Activated CD4-positive, alpha-beta memory T cell treated with anti-CD3 and anti-CD28 coated beads for 36 hours (primary cell): ENCODE results near the gene PPFIA2. TPM values are rescaled to one million over a fixed set of nuclear protein-coding genes. Genes with fewer than 3 reads are reported as not detected.

Source experiments
- CTCF ChIA-PET: fragments of 350-600 bp; sonication (Branson Sonifier 250); formaldehyde crosslinking; loops from one replicate; lab custom pipeline; 2021; ENCODE audit warnings: antibody characterized with exemption, inconsistent platforms; lab: Charles Lee
- POLR2A ChIA-PET: fragments of 350-600 bp; sonication (Branson Sonifier 250); formaldehyde crosslinking; loops from one replicate; lab custom pipeline; 2021; ENCODE audit warnings: antibody characterized with exemption; lab: Charles Lee
- DNase-seq: peaks from one replicate; pipeline ENCODE4 v3.0.0-alpha.2; 2020
- H3K27ac Mint-ChIP-seq: one replicate; pipeline ENCODE4 v1.8.0; 2021; ENCODE audit warnings: mixed read lengths
- H3K27me3 Mint-ChIP-seq: one replicate; pipeline ENCODE4 v1.8.0; 2021; ENCODE audit warnings: mixed read lengths
- H3K36me3 Mint-ChIP-seq: one replicate; pipeline ENCODE4 v1.8.0; 2021; ENCODE audit warnings: mixed read lengths
- H3K4me1 Mint-ChIP-seq: one replicate; pipeline ENCODE4 v1.8.0; 2021; ENCODE audit warnings: low read depth, mixed read lengths
- H3K4me3 Mint-ChIP-seq: one replicate; pipeline ENCODE4 v1.8.0; 2021; ENCODE audit warnings: mild to moderate bottlenecking, mixed read lengths
- H3K9me3 Mint-ChIP-seq: one replicate; pipeline ENCODE4 v1.8.0; 2021; ENCODE audit warnings: mixed read lengths
- intact Hi-C: fragments of 100-400 bp; cut with micrococcal nuclease; formaldehyde crosslinking; loops from one replicate; pipeline ENCODE4 v1.15.1; 2023
- total RNA-seq, 2 experiments: library from RNA; stranded (reverse); gene quantifications; one replicate each; pipeline ENCODE4 v1.2.3, GENCODE V29; 2021

Gene PPFIA2
- total RNA-seq, 2 experiments from 2014 or later: not detected

- ChIA-PET POLR2A (no interaction called here), CTCF (no interaction called here)
- H3K9me3 Mint-ChIP-seq: no peaks in the 10 kb centered on the region
- H3K27ac Mint-ChIP-seq: no peak overlapping the region
- no peaks in the 10 kb centered on the region for H3K4me1 Mint-ChIP-seq
- no peak overlapping the region for H3K4me3 Mint-ChIP-seq
- DNase-seq: no peak
- no peaks in the 10 kb centered on the region for H3K27me3 Mint-ChIP-seq
- no peaks in the 10 kb centered on the region for H3K36me3 Mint-ChIP-seq
- intact Hi-C loops: no loop called here
Measured at GRCh38 chr12:81539279-81539678, 219.9 kb downstream of the PPFIA2 start.

- Mint-ChIP-seq H3K27ac (no peak overlapping the region), H3K9me3 (no peaks in the 10 kb centered on the region), H3K27me3 (no peaks in the 10 kb centered on the region), H3K4me1 (no peaks in the 10 kb centered on the region), H3K4me3 (no peak overlapping the region), H3K36me3 (no peaks in the 10 kb centered on the region)
- intact Hi-C loops: no loop called here
- CTCF ChIA-PET: interaction anchor here (0.6 kb wide), 1 partner anchor 71 kb away, joined by 3 read pairs; no protein-coding TSS in a partner anchor
- no peak for DNase-seq
- POLR2A ChIA-PET: no interaction called here
Measured at GRCh38 chr12:81533054-81533453, 226.1 kb downstream of the PPFIA2 start.

GRCh38 chr12:81530352-81530751 is 228.8 kb downstream of the PPFIA2 start:
- CTCF ChIA-PET: no interaction called here
- H3K27me3 Mint-ChIP-seq: no peaks in the 10 kb centered on the region
- POLR2A ChIA-PET: no interaction called here
- intact Hi-C loops: no loop called here
- no peaks in the 10 kb centered on the region for H3K9me3 Mint-ChIP-seq
- no peaks in the 10 kb centered on the region for H3K4me1 Mint-ChIP-seq
- no peak overlapping the region for H3K27ac Mint-ChIP-seq
- H3K36me3 Mint-ChIP-seq: no peaks in the 10 kb centered on the region
- no peak for DNase-seq
- no peak overlapping the region for H3K4me3 Mint-ChIP-seq

GRCh38 chr12:81520064-81520945 is 238.8 kb downstream of the PPFIA2 start:
- Mint-ChIP-seq H3K36me3 (no peaks in the 10 kb centered on the region), H3K4me3 (no peak overlapping the region), H3K9me3 (peaks cover 2% of the 10 kb centered on the region), H3K4me1 (peaks cover 6% of the 10 kb centered on the region), H3K27me3 (no peaks in the 10 kb centered on the region), H3K27ac (no peak overlapping the region)
- ChIA-PET POLR2A (no interaction called here), CTCF (no interaction called here)
- DNase-seq: no peak
- intact Hi-C loops: no loop called here

- intact Hi-C loops: no loop called here
- ChIA-PET POLR2A (no interaction called here), CTCF (no interaction called here)
- H3K27ac Mint-ChIP-seq: no peak overlapping the region
- DNase-seq: no peak
- H3K4me1 Mint-ChIP-seq: peaks cover 6% of the 10 kb centered on the region
- no peak overlapping the region for H3K4me3 Mint-ChIP-seq
- H3K9me3 Mint-ChIP-seq: peaks cover 2% of the 10 kb centered on the region
- H3K27me3 Mint-ChIP-seq: no peaks in the 10 kb centered on the region
- H3K36me3 Mint-ChIP-seq: no peaks in the 10 kb centered on the region
Measured at GRCh38 chr12:81518638-81519037, 240.5 kb downstream of the PPFIA2 start.

GRCh38 chr12:81517296-81517695 is 241.9 kb downstream of the PPFIA2 start:
- Mint-ChIP-seq H3K4me1 (peaks cover 6% of the 10 kb centered on the region), H3K9me3 (peaks cover 2% of the 10 kb centered on the region), H3K4me3 (no peak overlapping the region), H3K27ac (no peak overlapping the region), H3K27me3 (no peaks in the 10 kb centered on the region), H3K36me3 (no peaks in the 10 kb centered on the region)
- intact Hi-C loops: no loop called here
- CTCF ChIA-PET: no interaction called here
- DNase-seq: no peak
- POLR2A ChIA-PET: no interaction called here

GRCh38 chr12:81502912-81503695 is 256.0 kb downstream of the PPFIA2 start:
- DNase-seq: no peak
- intact Hi-C loops: no loop called here
- CTCF ChIA-PET: no interaction called here
- no peaks in the 10 kb centered on the region for H3K9me3 Mint-ChIP-seq
- POLR2A ChIA-PET: no interaction called here
- no peak overlapping the region for H3K27ac Mint-ChIP-seq
- no peaks in the 10 kb centered on the region for H3K4me1 Mint-ChIP-seq
- no peak overlapping the region for H3K4me3 Mint-ChIP-seq
- no peaks in the 10 kb centered on the region for H3K27me3 Mint-ChIP-seq
- no peaks in the 10 kb centered on the region for H3K36me3 Mint-ChIP-seq

GRCh38 chr12:81500788-81501187 is 258.4 kb downstream of the PPFIA2 start:
- Mint-ChIP-seq H3K36me3 (no peaks in the 10 kb centered on the region), H3K9me3 (peaks cover 3% of the 10 kb centered on the region), H3K4me3 (no peak overlapping the region), H3K27me3 (no peaks in the 10 kb centered on the region), H3K4me1 (no peaks in the 10 kb centered on the region), H3K27ac (no peak overlapping the region)
- ChIA-PET POLR2A (no interaction called here), CTCF (no interaction called here)
- no peak for DNase-seq
- intact Hi-C loops: no loop called here

- Mint-ChIP-seq H3K27me3 (no peaks in the 10 kb centered on the region), H3K27ac (no peak overlapping the region), H3K4me3 (no peak overlapping the region), H3K4me1 (no peaks in the 10 kb centered on the region), H3K9me3 (peaks cover 3% of the 10 kb centered on the region), H3K36me3 (no peaks in the 10 kb centered on the region)
- ChIA-PET CTCF (no interaction called here), POLR2A (no interaction called here)
- DNase-seq: no peak
- intact Hi-C loops: no loop called here
Measured at GRCh38 chr12:81499809-81500208, 259.3 kb downstream of the PPFIA2 start.

GRCh38 chr12:81492131-81492720 is 266.9 kb downstream of the PPFIA2 start:
- Mint-ChIP-seq H3K27ac (no peak overlapping the region), H3K9me3 (peaks cover 3% of the 10 kb centered on the region), H3K4me1 (no peaks in the 10 kb centered on the region), H3K27me3 (no peaks in the 10 kb centered on the region), H3K4me3 (no peak overlapping the region), H3K36me3 (no peaks in the 10 kb centered on the region)
- DNase-seq: no peak
- intact Hi-C loops: no loop called here
- ChIA-PET POLR2A (no interaction called here), CTCF (no interaction called here)

- Mint-ChIP-seq H3K4me1 (no peaks in the 10 kb centered on the region), H3K27me3 (no peaks in the 10 kb centered on the region), H3K9me3 (peaks cover 4% of the 10 kb centered on the region), H3K27ac (no peak overlapping the region), H3K36me3 (no peaks in the 10 kb centered on the region), H3K4me3 (no peak overlapping the region)
- intact Hi-C loops: no loop called here
- ChIA-PET POLR2A (no interaction called here), CTCF (no interaction called here)
- DNase-seq: no peak
Measured at GRCh38 chr12:81472934-81473333, 286.2 kb downstream of the PPFIA2 start.

GRCh38 chr12:81470923-81471322 is 288.2 kb downstream of the PPFIA2 start:
- no peak overlapping the region for H3K27ac Mint-ChIP-seq
- intact Hi-C loops: no loop called here

More at GRCh38 chr12:81470923-81471322, 288.2 kb downstream of the PPFIA2 start:
- Mint-ChIP-seq H3K36me3 (no peaks in the 10 kb centered on the region), H3K4me3 (no peak overlapping the region), H3K27me3 (no peaks in the 10 kb centered on the region), H3K9me3 (no peaks in the 10 kb centered on the region), H3K4me1 (no peaks in the 10 kb centered on the region)
- ChIA-PET POLR2A (no interaction called here), CTCF (no interaction called here)
- DNase-seq: no peak
